ENCODE measurements around the gene KIFC1.

The KIFC1 gene

DNA sequence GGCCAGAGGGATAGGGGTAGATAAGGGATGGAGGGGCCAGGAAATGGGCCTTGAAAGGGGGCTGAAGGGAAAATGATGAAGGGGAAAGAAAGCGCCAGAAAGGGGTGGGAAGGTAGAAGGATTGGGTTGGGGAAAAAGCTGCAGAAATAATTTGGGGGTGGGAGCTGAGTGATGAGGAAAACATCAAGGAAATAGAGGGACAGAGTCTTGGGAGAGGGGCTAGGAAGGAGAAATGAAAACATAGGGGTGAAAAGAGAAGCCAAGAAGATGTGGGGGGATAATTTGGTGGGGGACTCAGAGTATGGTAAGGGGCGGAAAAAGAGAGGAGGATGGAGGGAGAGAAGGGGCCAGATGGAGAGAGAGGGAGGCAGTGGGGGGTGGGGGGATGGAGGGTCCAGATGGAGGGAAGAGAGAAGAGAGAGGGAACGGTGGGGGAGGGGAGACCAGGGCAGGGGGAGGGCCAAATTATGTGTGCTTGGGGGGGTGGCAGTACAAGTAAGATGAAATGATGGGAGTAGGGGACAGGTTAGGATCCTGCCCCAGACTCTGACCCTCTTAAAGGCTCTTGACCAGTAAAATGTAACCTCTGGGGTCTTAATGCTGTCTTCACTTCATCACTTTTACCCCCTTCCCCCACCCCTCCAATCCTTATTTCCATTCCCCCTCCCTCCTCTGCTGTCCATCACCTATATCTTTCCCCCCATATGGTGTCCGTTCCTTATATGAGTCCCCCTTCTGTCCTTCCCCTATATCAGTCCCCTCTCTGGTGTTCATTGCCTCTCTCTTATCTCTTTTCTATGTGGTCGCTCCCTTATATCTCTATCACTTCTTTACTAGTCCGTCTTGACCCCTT is 29.1 kb downstream of the KIFC1 start:
- DNase-seq, result no peak
- peak overlapping the region; percentile 41 for H3K4me3 ChIP-seq (ENCODE audit: low read depth, low read length)
- H3K27me3 ChIP-seq (replicated peaks), result no peaks in the 10 kb centered on the region
- in situ Hi-C loops (cut with HindIII; ENCODE audit: low pct_ligation_motif_present, low sequenced_read_pairs), result no loop called here
- TF ChIP-seq, protein P1, sequence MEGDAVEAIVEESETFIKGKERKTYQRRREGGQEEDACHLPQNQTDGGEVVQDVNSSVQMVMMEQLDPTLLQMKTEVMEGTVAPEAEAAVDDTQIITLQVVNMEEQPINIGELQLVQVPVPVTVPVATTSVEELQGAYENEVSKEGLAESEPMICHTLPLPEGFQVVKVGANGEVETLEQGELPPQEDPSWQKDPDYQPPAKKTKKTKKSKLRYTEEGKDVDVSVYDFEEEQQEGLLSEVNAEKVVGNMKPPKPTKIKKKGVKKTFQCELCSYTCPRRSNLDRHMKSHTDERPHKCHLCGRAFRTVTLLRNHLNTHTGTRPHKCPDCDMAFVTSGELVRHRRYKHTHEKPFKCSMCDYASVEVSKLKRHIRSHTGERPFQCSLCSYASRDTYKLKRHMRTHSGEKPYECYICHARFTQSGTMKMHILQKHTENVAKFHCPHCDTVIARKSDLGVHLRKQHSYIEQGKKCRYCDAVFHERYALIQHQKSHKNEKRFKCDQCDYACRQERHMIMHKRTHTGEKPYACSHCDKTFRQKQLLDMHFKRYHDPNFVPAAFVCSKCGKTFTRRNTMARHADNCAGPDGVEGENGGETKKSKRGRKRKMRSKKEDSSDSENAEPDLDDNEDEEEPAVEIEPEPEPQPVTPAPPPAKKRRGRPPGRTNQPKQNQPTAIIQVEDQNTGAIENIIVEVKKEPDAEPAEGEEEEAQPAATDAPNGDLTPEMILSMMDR (IDR thresholded peaks at IDR 0.05; ENCODE audit: low read depth, low read length, missing control alignments), result no peak
- H3K27ac ChIP-seq, result no peak overlapping the region
- H3K36me3 ChIP-seq (replicated peaks), result peaks cover 4% of the 10 kb centered on the region

DNA sequence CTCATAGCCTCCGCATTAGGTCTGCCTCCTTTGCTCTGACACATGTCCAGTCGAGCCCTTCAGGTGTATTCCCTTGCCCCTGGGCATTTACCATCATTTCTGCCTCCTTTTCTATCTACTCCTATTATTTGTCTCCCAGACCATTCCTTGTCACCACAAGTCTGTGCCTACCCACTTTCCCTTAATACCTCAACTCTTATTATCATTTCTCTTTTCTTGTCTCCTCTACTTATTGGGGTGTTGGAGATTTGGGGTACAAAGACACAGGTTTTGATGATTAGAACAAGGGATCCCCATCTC is 29.7 kb downstream of the KIFC1 start:
- Histone ChIP-seq H3K4me3 (ENCODE audit: low read depth, low read length) (no peak overlapping the region), H3K27me3 (replicated peaks) (no peaks in the 10 kb centered on the region), H3K36me3 (replicated peaks) (no peaks in the 10 kb centered on the region), H3K27ac (no peak overlapping the region)
- DNase-seq, result no peak
- TF ChIP-seq, protein P1 (IDR thresholded peaks at IDR 0.05; ENCODE audit: low read depth, low read length, missing control alignments), result no peak
- in situ Hi-C loops (cut with HindIII; ENCODE audit: low pct_ligation_motif_present, low sequenced_read_pairs), result no loop called here

DNA sequence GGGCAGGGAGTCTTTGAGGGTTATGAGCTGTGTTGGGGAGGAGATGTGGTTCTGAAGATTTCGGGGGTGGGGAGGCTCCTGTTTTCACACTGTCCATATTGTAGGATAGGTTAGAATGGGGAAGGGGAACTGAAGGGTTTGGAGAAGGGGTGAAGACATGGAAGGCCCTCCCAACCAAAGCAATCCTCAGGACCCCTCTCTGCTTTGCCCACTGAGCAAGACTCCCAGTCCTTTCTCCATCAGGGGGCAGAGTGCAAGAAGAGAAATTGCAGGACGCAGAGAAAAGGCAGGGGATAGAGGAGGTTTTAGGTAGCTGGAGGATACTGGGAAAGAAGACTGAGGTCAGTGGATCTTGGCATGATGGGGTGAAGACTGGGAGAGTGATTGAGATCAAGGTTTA is 32.2 kb downstream of the KIFC1 start:
- no peak for DNase-seq
- H3K4me3 ChIP-seq (ENCODE audit: low read depth, low read length), result no peak overlapping the region
- H3K27ac ChIP-seq, result no peak overlapping the region

DNA sequence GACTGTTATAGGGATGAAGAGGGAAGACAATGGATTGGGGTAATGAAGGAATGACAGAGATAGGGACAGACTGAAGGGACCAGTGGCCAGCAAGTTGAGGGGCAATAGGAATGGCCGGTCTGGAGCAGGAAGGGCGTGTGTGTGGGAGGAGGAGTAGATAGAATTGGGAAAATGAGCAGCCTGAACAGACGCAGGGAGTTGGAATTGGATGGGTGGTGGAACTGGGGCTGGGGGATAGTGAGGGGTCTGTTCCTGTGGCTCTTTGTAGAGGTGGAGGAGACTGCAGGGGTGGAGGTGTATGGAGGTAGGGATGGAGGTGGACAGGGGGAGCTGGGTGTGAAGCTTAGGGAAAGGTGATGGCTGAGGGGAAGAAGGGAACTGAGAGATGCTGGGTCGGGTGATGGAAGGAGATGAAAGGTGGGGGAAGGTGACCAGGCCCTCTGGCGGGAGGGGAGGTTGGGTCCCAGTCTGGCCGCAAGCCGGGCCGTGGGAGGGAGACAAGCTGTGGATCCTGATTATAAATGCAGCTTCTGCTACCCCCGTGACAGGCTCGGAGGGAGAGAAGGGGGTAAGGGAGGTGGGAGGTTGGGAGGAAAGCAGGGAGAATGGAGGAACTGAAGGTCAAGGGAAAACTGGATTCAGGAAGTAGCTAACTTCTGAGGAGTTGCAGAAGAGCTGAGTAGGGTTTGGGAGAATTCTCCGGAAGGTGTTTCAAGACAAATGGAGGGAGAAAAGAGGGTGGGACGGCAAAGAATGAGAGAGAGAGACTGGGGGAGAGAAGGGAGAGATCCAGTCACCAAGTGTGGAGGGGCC is 33.4 kb downstream of the KIFC1 start:
- in situ Hi-C loops (cut with HindIII; ENCODE audit: low pct_ligation_motif_present, low sequenced_read_pairs), result no loop called here
- peak; percentile 8 for DNase-seq
- no peaks in the 10 kb centered on the region for H3K27me3 ChIP-seq (replicated peaks)

More for the DNA sequence above, 32.2 kb downstream of the KIFC1 start:
- Histone ChIP-seq H3K36me3 (replicated peaks) (no peaks in the 10 kb centered on the region), H3K27me3 (replicated peaks) (no peaks in the 10 kb centered on the region)
- TF ChIP-seq, protein P1 (IDR thresholded peaks at IDR 0.05; ENCODE audit: low read depth, low read length, missing control alignments), result no peak
- in situ Hi-C loops (cut with HindIII; ENCODE audit: low pct_ligation_motif_present, low sequenced_read_pairs), result no loop called here

DNA sequence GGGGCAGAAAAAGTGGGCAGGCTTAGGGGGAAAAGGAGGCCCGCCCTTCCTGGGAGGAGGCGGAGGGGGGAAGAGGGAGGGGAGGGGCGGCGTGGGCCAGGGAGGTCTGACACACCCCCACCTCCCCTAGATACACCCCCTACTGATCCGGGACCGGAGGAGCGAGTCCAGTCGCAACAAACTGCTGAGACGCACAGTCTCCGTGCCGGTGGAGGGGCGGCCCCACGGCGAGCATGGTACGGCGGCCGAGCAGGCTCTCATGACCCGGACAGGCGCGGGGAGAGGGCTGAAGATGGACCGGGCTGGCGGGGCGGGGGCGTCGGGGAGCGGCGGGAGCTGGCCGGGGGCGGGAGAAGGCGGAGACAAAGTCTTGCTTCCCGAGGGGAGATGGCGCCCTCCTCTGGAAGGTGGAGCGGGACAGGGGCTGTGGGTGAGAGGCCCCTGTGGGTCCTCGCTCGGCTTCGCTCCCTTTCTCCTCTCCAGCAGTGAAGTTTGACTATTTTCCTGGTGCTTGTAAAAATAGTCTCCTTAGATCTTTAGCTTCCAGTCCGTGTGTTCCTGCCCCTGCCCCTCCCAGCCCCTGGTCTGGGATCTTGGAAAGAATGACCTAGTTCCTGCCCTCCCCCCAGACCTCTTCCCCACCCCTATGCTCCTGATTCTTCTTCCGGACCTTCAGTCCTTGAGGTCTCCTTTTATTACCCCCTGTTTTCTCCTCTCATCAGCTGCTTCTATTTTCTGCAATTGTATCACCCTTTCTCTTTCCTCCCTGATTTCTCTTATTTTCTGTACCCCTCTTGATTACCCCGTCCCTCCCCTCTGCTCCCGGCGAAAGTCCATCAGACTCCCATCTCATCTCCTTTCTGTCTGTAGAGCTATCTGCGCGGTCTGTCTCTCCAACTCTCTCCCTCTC is 34.3 kb downstream of the KIFC1 start:
- Histone ChIP-seq H3K27ac (peak overlapping the region; percentile 63), H3K4me3 (ENCODE audit: low read depth, low read length) (peak overlapping the region; percentile 62), H3K27me3 (replicated peaks) (no peaks in the 10 kb centered on the region), H3K36me3 (replicated peaks) (no peaks in the 10 kb centered on the region)
- TF ChIP-seq, protein P1 (IDR thresholded peaks at IDR 0.05; ENCODE audit: low read depth, low read length, missing control alignments), result peak; percentile 79
- in situ Hi-C loops (cut with HindIII; ENCODE audit: low pct_ligation_motif_present, low sequenced_read_pairs), result no loop called here
- peak; percentile 80 for DNase-seq

More for the DNA sequence above, 33.4 kb downstream of the KIFC1 start:
- TF ChIP-seq, protein P1 (IDR thresholded peaks at IDR 0.05; ENCODE audit: low read depth, low read length, missing control alignments), result no peak
- Histone ChIP-seq H3K4me3 (ENCODE audit: low read depth, low read length) (peak overlapping the region; percentile 62), H3K36me3 (replicated peaks) (no peaks in the 10 kb centered on the region), H3K27ac (peak overlapping the region; percentile 63)

Data from brain microvascular endothelial cell (primary cell).